ENCODE measurements around the gene RSPH1.

DNA sequence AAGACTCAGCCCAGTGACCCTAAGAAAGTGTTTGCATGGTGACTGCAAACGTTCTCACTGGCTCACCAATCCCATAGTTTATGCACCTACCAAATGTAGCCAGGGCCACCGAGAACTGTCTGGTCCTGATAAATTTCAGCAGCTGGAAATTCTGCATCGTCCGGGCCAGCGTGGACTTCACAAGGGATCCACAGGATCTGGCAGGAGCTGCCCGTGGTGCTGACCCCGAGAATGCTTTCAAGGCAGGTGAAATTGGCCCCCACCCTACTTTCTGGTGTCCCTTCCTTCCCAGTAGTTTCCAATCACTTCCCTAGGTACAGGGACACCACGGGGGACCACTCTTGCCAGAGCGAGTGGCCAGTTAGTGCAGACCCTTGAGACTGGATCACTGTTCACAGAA lies 66.2 kb downstream of the RSPH1 start:
- TF ChIP-seq RCOR1 (IDR thresholded peaks at IDR 0.05; ENCODE audit: low read depth, low read length): no peak
- no peak for TF ChIP-seq NR3C1 (IDR thresholded peaks at IDR 0.05)
- no peak for TF ChIP-seq TFCP2L1 (CRISPR knock-in tag; IDR thresholded peaks at IDR 0.05)
- no peak for TF ChIP-seq RFX5 (IDR thresholded peaks at IDR 0.05)
- TF ChIP-seq MAFK (IDR thresholded peaks at IDR 0.05; ENCODE audit: partially characterized antibody): no peak
- no peak for TF ChIP-seq MAZ (IDR thresholded peaks at IDR 0.05; ENCODE audit: borderline replicate concordance, low read depth, low read length)
- no peak for TF ChIP-seq MYC (IDR thresholded peaks at IDR 0.05; ENCODE audit: borderline replicate concordance, low read length)
- no peak for TF ChIP-seq POLR2A (IDR thresholded peaks at IDR 0.05; ENCODE audit: low read length)
